Measurements from ENCODE around the gene POC5. TPM values are rescaled to one million over a fixed set of nuclear protein-coding genes. Genes with fewer than 3 reads are reported as not detected.

POC5 gene
- total and polyA plus RNA-seq, 2 experiments from 2014 or later = 16.2 to 25.9 TPM

- TF ChIP-seq ZNF462 (CRISPR knock-in tag; IDR thresholded peaks at IDR 0.05) (no peak), EZH2phosphoT487 (IDR thresholded peaks at IDR 0.05; ENCODE audit: unreplicated experiment) (no peak), NANOG (IDR thresholded peaks at IDR 0.05; ENCODE audit: borderline replicate concordance) (no peak)
Measured at GRCh38 chr5:75678155-75678554, 39.1 kb downstream of the POC5 start (continued).

GRCh38 chr5:75677607-75678006, 39.6 kb downstream of the POC5 start:
- Mint-ChIP-seq H3K9me3 (no peaks in the 10 kb centered on the region), H3K4me3 (no peak overlapping the region), H3K27me3 (ENCODE audit: insufficient read depth, low read depth, poor library complexity) (no peaks in the 10 kb centered on the region), H3K36me3 (ENCODE audit: low read depth) (no peaks in the 10 kb centered on the region; the same call in 2 of the 3 replicates), H3K27ac (no peak overlapping the region), H3K4me1 (no peaks in the 10 kb centered on the region)
- Histone ChIP-seq H3K4me1 (ENCODE audit: insufficient read depth) (no peaks in the 10 kb centered on the region), H3K36me3 (ENCODE audit: insufficient read depth) (no peaks in the 10 kb centered on the region), H3F3A (replicated peaks; ENCODE audit: low read depth) (no peaks in the 10 kb centered on the region), H3K4me2 (no peak overlapping the region), H3K27ac (ENCODE audit: low read depth) (no peak overlapping the region), H3K9me2 (ENCODE audit: insufficient read depth) (no peaks in the 10 kb centered on the region), H2AFZ (no peak overlapping the region), H4K20me1 (replicated peaks; ENCODE audit: insufficient read depth) (no peaks in the 10 kb centered on the region; the same call in 1 of the 2 replicates), H3K27me3 (ENCODE audit: insufficient read depth) (no peaks in the 10 kb centered on the region), H3K79me2 (replicated peaks; ENCODE audit: insufficient read depth) (no peaks in the 10 kb centered on the region), H3K4me3 (no peak overlapping the region)
- ATAC-seq (no peak), DNase-seq (ENCODE audit: low spot score) (no peak)
- TF ChIP-seq ZNF462 (CRISPR knock-in tag; IDR thresholded peaks at IDR 0.05) (no peak), REST (IDR thresholded peaks at IDR 0.05; ENCODE audit: unreplicated experiment) (no peak)

All from GM23338 (cell line).